Peyer's patch (tissue), 4 donors: ENCODE results near the gene TBC1D7.

ENCODE experiments used
- CTCF ChIP-seq, 6 experiments: fragments of 450-650 bp in 4 of 6; fragments of 200-600 bp in 2 of 6; sonication (generic) in 1 of 6; IDR thresholded peaks; one replicate each; pipeline ENCODE4 v1.5.1; 2017 to 2019; ENCODE audit warnings: antibody characterized with exemption in 6 of 6, mild to moderate bottlenecking in 3 of 6, moderate library complexity in 1 of 6
- POLR2A ChIP-seq, 2 donors: fragments of 450-650 bp; IDR thresholded peaks; one replicate each; pipeline ENCODE4 v1.5.1; 2017; ENCODE audit warnings: antibody characterized with exemption in 2 of 2, mild to moderate bottlenecking in 2 of 2, moderate library complexity in 2 of 2

GRCh38 chr6:13289789-13290318, 38.5 kb downstream of the TBC1D7 start:
- TF ChIP-seq CTCF (IDR thresholded peaks at IDR 0.05) (no peak), POLR2A (IDR thresholded peaks at IDR 0.05) (no peak)
